GM18951 (cell line): ENCODE data around the gene WARS2.

Experiments
- POLR2A ChIP-seq: IDR thresholded peaks from 4 replicates; pipeline ENCODE4 v1.6.1; 2011; ENCODE audit warnings: mild to moderate bottlenecking; ENCODE audit not compliant: insufficient read length, insufficient read depth; ENCODE audit errors: extremely low read depth
- in situ Hi-C: fragments of 300-500 bp; cut with MboI; formaldehyde crosslinking; loops from one replicate; pipeline ENCODE4 v1.12.0; 2022; ENCODE audit warnings: low sequenced_read_pairs, mixed read lengths, inconsistent platforms; ENCODE audit not compliant: unreplicated experiment

Gene WARS2

DNA sequence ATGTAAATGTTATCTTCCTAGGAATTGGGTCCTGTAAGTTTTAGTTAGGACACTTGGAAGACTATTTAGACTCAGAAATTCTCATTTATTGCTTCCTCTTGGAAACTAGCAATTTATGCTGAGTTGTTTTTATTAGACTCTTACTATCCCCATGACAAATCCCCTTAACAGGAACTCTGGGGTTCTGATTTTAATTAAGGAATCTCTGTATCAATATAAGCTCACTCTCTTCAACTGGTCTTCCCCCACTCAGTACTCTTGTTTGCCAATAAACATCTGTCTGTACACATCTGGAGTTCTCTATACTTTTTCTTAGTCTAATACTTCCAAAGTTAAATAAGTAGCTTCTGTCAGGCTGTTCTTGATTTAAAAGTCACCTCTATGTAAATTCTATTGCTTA, 88.2 kb downstream of the WARS2 start:
- no peak for TF ChIP-seq POLR2A
- in situ Hi-C loops = no loop called here

DNA sequence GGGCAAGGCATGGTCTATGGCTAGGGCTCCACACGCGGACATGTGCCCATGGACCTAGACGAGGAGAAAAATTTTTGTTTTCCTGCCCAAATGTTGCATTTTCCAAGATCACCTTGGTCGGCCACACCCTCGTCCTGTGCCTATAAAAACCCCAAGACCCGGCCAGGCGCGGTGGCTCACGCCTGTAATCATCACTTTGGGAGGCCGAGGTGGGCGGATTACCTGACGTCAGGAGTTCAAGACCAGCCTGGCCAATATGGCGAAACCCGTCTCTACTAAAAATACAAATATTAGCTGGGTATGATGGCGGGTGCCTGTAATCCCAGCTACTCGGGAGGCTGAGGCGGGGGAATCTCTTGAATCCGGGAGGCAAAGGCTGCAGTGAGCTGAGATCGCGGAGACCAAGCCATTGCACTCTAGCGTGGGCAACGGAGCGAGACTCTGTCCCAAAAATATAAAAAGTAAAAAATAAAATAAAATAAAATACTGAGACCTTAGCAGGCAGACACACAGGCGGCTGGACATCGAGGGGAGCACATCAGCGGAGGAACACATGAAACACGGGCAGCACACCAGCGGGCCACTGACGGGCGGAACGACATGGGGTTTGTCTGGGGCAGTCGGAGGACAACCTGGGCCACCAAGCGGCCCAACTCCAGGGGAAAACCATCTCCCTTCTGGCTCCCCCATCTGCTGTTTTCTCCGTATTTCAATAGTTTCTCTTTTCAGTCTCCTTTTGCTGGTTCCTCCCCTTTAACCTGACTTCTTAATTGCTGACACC, 91.6 kb downstream of the WARS2 start:
- in situ Hi-C loops = no loop called here

DNA sequence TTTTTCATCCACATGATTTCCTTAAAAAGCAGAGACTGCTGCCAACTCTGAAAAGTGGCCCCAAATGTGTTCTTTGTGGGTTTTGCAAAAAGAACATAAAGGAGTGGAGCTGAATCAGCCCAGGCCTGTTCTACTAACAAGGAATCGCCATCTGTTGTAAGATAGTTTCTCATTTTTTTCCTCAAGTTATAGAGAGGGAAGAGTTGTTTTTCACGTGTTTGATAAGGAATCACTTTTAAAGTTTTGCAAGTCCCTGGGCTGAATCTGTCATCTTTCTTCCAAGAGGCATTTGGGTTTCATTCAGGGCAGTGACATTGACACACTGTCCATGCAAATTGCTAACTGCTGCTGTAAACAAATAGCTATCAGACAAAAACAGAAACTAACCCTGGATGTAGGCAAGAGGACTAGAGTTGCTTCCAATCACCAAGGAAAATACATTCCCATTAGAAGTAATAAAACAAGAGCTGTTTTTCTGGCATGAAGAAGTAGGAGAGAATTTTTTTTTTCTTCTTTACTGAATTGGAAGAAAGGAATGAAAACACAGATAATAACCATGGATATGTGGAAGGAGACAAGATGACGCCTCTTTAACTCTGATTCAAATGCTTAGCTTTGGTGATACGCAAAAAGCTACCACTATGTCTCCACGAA, 93.5 kb downstream of the WARS2 start:
- TF ChIP-seq POLR2A = no peak
- in situ Hi-C loops = no loop called here

More for the DNA sequence above, 91.6 kb downstream of the WARS2 start:
- TF ChIP-seq POLR2A = no peak

DNA sequence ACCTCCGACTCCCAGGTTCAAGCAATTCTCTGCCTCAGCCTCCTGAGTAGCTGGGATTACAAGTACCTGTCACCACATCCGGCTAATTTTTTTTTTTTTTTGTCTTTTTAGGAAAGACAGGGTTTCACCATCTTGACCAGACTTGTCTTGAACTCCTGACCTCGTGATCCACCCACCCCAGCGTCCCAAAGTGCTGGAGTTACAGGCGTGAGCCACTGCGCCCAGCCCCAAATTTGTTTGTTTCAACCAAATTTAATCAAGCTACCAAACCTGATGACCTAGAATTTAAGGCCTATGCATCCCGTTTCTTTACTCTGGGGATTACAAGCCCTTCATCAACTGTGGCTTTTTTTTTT, 94.0 kb downstream of the WARS2 start:
- no peak for TF ChIP-seq POLR2A
- in situ Hi-C loops = no loop called here

DNA sequence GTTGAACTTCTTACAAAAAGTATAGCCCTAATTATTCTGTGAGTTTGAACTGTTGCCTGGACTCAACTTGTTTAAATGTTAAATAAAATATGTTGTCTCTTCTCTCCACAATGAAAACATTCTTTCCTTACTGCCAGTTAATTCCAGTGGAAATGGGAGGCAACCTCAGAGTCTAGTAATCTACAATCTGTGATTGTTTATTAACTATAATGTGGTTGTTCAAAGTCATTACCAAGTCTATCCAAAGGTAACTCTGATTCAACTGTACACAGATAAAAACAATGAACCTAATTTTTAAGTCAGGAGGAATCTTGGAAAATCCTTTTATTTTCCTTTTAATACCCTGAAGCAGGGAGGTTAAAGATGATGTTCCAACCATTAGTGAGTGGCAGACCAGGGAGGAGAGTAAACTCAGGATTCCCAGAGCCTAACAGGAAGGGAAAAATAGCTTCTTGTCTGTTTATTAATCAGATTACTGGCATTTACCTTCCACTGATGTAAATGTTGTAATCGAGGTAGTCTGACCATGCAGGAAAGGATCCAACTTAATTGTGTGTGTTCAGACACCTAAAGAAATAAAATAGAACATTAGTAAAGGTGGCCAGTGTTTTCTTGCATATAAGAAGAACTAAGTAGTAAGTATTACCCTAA, 95.2 kb downstream of the WARS2 start:
- no peak for TF ChIP-seq POLR2A
- in situ Hi-C loops = no loop called here

DNA sequence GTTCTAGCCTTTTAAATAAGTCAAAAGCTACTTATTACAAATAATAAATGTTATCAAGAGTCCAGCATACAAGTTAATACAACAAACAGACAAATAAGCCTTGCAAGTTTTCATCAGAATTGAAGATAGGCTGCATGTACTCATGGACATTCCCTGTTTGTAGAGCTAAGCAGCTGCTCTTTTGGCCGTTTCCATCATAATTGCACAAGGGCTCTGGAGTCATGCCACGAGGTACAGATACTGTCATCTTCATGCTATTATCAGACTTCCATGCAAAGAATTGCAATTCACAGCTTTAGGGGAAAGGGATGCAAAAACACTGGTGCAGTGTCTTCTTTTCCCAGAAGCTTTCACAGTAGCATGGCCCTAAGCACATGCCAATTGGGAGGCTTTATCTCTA, 99.5 kb downstream of the WARS2 start:
- no peak for TF ChIP-seq POLR2A
- in situ Hi-C loops = no loop called here

DNA sequence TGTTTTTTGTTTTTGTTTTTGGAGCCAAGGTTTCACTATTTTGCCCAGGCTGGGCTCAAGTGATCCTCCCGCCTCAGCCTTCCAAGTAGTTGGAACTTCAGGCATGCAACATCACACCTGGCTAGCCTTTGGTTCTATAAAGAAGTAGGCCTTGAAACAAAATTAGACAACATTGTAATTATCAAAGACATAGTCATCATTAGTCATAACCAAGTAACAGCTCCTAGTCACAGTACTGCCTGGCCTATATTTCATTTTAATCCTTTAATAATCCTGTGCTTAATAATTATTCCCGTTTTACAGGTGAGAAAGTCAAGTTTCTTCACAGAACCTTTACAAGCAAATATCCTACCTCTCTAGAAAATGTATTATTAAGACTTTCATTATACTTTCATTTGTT, 100.0 kb downstream of the WARS2 start:
- in situ Hi-C loops = no loop called here

DNA sequence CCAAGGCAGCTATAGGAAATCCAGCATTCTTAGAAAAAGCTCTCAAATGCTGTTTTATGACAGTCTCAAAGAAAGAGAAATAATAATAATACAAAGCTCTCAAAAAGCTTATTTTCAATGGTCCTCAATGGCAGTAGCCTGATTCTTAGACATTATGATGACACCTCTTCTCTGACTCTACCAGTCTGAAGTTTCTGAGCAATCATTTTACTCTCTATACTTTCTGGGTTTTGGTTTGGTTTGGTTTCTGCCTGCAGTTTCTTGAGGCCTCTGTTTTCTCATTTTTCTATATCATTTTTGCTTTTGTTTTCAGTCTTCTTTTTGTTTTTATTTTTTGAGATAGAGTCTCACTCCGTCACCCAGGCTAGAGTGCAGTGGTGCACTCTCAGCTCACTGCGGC, 102.1 kb downstream of the WARS2 start:
- no peak for TF ChIP-seq POLR2A
- in situ Hi-C loops = no loop called here

More for the DNA sequence above, 100.0 kb downstream of the WARS2 start:
- TF ChIP-seq POLR2A = no peak

DNA sequence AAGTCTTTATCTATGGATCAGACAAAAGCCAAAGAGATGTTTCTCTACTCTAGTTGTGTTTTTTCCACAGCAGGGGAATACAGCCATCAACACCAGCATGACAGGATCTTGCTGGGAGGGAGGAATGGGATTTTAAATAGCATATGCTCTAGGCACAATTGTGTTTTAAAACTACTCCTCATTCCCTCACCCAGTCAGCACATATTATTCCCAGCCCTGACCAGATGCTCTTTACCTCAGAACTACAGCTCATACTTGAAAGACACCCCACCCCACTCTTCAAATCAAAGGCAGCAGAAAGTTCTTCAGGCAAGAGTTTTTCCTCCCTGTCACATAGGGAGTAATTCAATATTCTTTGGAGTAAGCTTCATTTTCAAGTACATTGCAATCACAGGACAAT, 106.1 kb downstream of the WARS2 start:
- TF ChIP-seq POLR2A = no peak
- in situ Hi-C loops = no loop called here

DNA sequence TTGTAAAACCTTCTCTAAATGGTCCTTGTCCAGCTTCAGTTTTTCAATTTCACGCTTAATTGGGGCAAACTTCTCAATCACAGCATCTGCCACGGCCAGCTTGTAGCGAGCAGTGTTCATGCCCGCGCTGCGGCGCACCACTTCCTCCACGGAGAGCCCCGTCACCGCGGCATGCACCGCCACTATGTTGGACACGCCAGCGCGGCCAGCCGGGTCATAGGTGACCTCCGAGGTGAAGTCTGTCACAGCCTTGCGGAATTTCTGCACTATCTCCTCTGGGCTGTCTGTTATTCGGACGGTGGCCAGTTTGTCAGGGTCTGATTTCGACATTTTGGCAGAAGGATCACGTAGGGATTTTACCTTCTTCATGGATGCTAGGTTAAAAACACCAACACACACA, 107.5 kb downstream of the WARS2 start:
- in situ Hi-C loops = no loop called here
- TF ChIP-seq POLR2A = no peak

DNA sequence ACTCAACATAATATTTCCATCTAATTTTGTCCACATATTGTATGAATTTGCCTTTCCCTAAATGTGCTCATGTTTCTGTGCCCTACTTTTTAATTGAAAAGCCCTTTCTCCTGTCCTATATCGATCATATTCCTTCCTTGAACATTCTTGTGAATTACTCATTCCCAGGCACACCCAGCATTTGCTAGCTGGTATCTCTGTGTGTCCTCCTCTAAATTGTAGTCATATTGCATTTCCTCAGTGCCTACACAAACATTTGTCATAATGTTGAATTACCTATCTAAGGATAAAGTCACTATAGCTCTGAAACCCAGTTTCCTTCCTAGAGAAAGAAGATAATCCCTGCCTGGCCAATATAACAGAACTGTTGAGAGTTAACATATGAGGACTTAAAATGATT, 112.7 kb downstream of the WARS2 start:
- in situ Hi-C loops = no loop called here
- TF ChIP-seq POLR2A = no peak

DNA sequence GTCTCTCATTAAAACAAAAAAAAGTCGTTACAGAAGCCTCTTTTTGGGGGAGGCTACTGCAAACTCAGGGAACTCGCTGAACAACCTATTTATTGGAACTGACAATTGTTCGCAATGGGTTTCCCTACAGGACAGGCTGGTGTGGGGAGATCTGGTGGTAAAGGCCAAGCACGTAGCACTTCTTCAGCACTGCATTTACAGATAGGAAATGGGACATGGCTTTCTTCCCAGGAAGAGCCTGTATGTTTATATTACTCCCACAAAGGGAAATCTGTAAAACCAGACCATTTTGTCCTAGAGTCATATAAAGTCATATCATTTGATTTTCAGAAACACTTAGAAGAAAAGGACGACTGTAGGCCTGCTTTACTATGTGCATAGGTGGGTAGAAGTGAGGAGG, 113.5 kb downstream of the WARS2 start:
- in situ Hi-C loops = no loop called here
- no peak for TF ChIP-seq POLR2A

DNA sequence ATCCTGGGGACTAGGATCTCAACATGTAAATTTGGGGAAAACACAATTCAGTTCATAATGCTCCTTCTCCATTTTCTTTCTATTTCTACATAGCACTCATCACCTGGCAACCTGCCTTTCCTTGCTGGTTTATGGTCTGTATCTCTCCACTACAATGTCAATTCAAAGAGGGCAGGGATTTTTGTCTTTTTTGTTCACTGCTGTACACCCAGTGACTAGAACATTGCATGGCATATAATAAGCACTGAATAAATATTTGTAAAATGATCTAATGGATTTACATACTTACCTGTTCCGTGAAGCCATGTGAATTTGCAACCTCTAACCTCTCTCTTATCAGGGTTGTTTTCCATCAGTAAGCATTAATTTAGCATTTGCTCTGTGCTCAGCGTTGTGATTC, 124.9 kb downstream of the WARS2 start:
- in situ Hi-C loops = loop anchor here (10.0 kb wide), 1 partner anchor 861 kb away; no protein-coding TSS in a partner anchor
- no peak for TF ChIP-seq POLR2A

DNA sequence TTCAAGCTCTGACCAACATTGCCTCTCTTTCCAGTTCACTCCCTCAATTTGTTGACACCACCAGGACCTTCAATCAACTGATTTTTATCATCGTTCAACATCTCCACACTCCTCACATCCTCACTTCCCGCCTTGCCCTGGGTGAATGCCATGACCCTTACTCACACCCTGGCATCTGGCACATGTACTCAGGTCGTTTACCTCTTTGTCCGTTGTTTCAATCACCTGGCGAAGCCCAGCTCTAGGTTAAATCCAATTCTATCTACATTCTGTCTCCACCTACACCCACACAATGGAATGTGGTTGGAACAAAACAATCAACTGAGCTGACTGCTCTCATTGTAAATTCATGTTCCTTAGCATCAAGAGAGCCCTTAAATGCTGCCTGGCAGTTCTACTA, 128.1 kb downstream of the WARS2 start:
- TF ChIP-seq POLR2A = no peak
- in situ Hi-C loops = loop anchor here (10.0 kb wide), 1 partner anchor 858 kb away; no protein-coding TSS in a partner anchor
